Loucy (cell line): ENCODE measurements around the gene TUBB3.

Source experiments
- H2AFZ ChIP-seq: fragments of 200-600 bp; sonication (generic); 2 replicates; pipeline ENCODE4 v1.6.0; 2016; ENCODE audit warnings: antibody characterized with exemption, mild to moderate bottlenecking, low read length, moderate library complexity
- H3F3A ChIP-seq: fragments of 200-600 bp; 2 replicates; pipeline ENCODE4 v1.6.0; 2016; ENCODE audit warnings: antibody characterized with exemption, low read depth, mild to moderate bottlenecking
- H3K27me3 ChIP-seq: fragments of 200-600 bp; sonication (generic); 2 replicates; pipeline ENCODE4 v1.6.1; 2014; ENCODE audit warnings: low read length, mild to moderate bottlenecking; ENCODE audit not compliant: insufficient read depth, poor library complexity, severe bottlenecking
- H3K36me3 ChIP-seq: fragments of 200-600 bp; sonication (generic); 2 replicates; pipeline ENCODE4 v1.6.1; 2016; ENCODE audit warnings: low read length; ENCODE audit not compliant: insufficient read depth
- H3K4me1 ChIP-seq: fragments of 200-600 bp; sonication (generic); 2 replicates; pipeline ENCODE4 v1.5.1; 2014; ENCODE audit warnings: low read length, mild to moderate bottlenecking; ENCODE audit not compliant: insufficient read depth, poor library complexity, severe bottlenecking
- H3K4me2 ChIP-seq: fragments of 200-600 bp; sonication (generic); 2 replicates; pipeline ENCODE4 v1.6.0; 2014; ENCODE audit warnings: antibody characterized with exemption, low read length, low read depth, mild to moderate bottlenecking; ENCODE audit not compliant: poor library complexity, severe bottlenecking
- H3K4me3 ChIP-seq: fragments of 200-600 bp; sonication (generic); 2 replicates; pipeline ENCODE4 v1.5.1; 2014; ENCODE audit warnings: low read length, mild to moderate bottlenecking, mixed read lengths; ENCODE audit not compliant: poor library complexity, severe bottlenecking
- H3K79me2 ChIP-seq: fragments of 200-600 bp; sonication (generic); 2 replicates; pipeline ENCODE4 v1.6.1; 2014; ENCODE audit warnings: low read length; ENCODE audit not compliant: insufficient read depth
- H3K9ac ChIP-seq: fragments of 200-600 bp; sonication (generic); 2 replicates; pipeline ENCODE4 v1.6.0; 2014; ENCODE audit warnings: mild to moderate bottlenecking, low read depth, low read length, moderate library complexity; ENCODE audit not compliant: poor library complexity, severe bottlenecking
- H3K9me2 ChIP-seq: fragments of 200-600 bp; sonication (generic); replicated peaks from 2 replicates; pipeline ENCODE4 v1.6.1; 2016; ENCODE audit warnings: low read depth, low read length, mixed read lengths
- H3K9me3 ChIP-seq: fragments of 200-600 bp; sonication (generic); 2 replicates; pipeline ENCODE4 v1.6.1; 2014; ENCODE audit warnings: mild to moderate bottlenecking, antibody characterized with exemption, low read length, low read depth; ENCODE audit not compliant: insufficient read depth
- H4K20me1 ChIP-seq: fragments of 200-600 bp; sonication (generic); 2 replicates; pipeline ENCODE4 v1.6.0; 2014; ENCODE audit warnings: antibody characterized with exemption, low read length, mild to moderate bottlenecking; ENCODE audit not compliant: insufficient read depth, poor library complexity, severe bottlenecking
- EZH2phosphoT487 ChIP-seq: fragments of 200-600 bp; IDR thresholded peaks from 2 replicates; pipeline ENCODE4 v1.6.1; 2018; ENCODE audit warnings: antibody characterized with exemption, mild to moderate bottlenecking, moderate library complexity, borderline replicate concordance
- TF ChIP-seq, protein P1 (sequence below): fragments of 200-600 bp; sonication (generic); conservative IDR thresholded peaks from 2 replicates; pipeline ENCODE4 v1.5.1; 2014; ENCODE audit warnings: mild to moderate bottlenecking, antibody characterized with exemption, low read length

The TUBB3 gene

GRCh38 chr16:89921702-89922476 is 1.3 kb upstream of the TUBB3 start:
- Histone ChIP-seq H3K36me3 (no peaks in the 10 kb centered on the region), H3K27me3 (no peaks in the 10 kb centered on the region), H3K9ac (peak overlapping the region; percentile 73), H3K4me1 (peaks cover 40% of the 10 kb centered on the region), H2AFZ (no peak overlapping the region), H3K9me2 (no peaks in the 10 kb centered on the region), H3K79me2 (peaks cover 18% of the 10 kb centered on the region; the same call in 1 of the 2 replicates), H3K4me2 (peak overlapping the region; percentile 95), H3K9me3 (no peaks in the 10 kb centered on the region), H3K4me3 (peak overlapping the region; percentile 81), H3F3A (no peaks in the 10 kb centered on the region), H4K20me1 (no peaks in the 10 kb centered on the region)
- no peak for TF ChIP-seq EZH2phosphoT487
- TF ChIP-seq, protein P1, sequence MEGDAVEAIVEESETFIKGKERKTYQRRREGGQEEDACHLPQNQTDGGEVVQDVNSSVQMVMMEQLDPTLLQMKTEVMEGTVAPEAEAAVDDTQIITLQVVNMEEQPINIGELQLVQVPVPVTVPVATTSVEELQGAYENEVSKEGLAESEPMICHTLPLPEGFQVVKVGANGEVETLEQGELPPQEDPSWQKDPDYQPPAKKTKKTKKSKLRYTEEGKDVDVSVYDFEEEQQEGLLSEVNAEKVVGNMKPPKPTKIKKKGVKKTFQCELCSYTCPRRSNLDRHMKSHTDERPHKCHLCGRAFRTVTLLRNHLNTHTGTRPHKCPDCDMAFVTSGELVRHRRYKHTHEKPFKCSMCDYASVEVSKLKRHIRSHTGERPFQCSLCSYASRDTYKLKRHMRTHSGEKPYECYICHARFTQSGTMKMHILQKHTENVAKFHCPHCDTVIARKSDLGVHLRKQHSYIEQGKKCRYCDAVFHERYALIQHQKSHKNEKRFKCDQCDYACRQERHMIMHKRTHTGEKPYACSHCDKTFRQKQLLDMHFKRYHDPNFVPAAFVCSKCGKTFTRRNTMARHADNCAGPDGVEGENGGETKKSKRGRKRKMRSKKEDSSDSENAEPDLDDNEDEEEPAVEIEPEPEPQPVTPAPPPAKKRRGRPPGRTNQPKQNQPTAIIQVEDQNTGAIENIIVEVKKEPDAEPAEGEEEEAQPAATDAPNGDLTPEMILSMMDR, result no peak

GRCh38 chr16:89922477-89922883 is 662 bp upstream of the TUBB3 start:
- H3K4me1 ChIP-seq, result peaks cover 37% of the 10 kb centered on the region
- TF ChIP-seq, protein P1, result no peak
- TF ChIP-seq EZH2phosphoT487, result no peak
- peak overlapping the region; percentile 81 for H3K4me3 ChIP-seq
- H2AFZ ChIP-seq, result no peak overlapping the region
- H3K9me2 ChIP-seq, result no peaks in the 10 kb centered on the region
- peak overlapping the region; percentile 95 for H3K4me2 ChIP-seq
- no peaks in the 10 kb centered on the region for H4K20me1 ChIP-seq
- H3K79me2 ChIP-seq, result peaks cover 18% of the 10 kb centered on the region; the same call in 1 of the 2 replicates
- H3K27me3 ChIP-seq, result no peaks in the 10 kb centered on the region
- H3K9ac ChIP-seq, result peak overlapping the region; percentile 73
- no peaks in the 10 kb centered on the region for H3F3A ChIP-seq
- no peaks in the 10 kb centered on the region for H3K36me3 ChIP-seq
- H3K9me3 ChIP-seq, result no peaks in the 10 kb centered on the region

DNA sequence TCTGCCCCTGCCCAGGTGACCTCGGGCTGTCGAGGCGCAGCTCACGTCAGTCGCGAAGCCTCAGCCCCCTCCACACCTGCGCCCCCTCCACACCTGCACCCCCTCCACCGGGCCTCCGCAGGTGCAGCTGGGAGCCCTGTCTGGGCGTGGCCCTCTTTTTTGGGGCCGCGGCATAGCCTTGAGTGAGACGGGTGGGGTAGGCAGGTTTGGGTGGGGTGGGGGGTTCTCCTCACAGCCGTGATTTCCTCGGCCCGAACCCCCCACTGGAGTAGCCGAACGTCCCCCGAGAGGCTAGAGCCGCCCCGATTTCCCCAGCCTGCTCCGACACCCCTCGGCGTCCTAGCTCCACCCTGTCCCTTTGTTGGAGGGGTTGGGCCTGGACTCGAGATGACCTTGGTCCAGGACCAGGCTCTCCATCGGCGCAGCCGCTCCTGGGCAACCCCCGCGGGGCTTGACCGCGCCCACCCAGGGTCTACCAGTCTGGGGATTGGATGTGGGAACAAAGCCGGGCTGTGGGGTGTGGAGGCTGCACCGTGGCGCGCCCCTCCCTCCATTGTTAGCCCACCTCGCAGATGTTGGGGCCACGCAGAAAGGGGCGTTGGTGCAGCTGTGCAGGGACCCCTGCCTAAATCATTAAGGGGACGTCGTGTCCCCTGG is 626 bp downstream of the TUBB3 start:
- no peak overlapping the region for H3K9ac ChIP-seq
- no peaks in the 10 kb centered on the region for H3K36me3 ChIP-seq
- peaks cover 18% of the 10 kb centered on the region; the same call in 1 of the 2 replicates for H3K79me2 ChIP-seq
- H3K4me2 ChIP-seq, result no peak overlapping the region
- H3K9me3 ChIP-seq, result no peaks in the 10 kb centered on the region
- peaks cover 30% of the 10 kb centered on the region for H3K4me1 ChIP-seq
- no peaks in the 10 kb centered on the region for H4K20me1 ChIP-seq
- H3K4me3 ChIP-seq, result no peak overlapping the region
- H3F3A ChIP-seq, result no peaks in the 10 kb centered on the region
- TF ChIP-seq EZH2phosphoT487, result no peak
- TF ChIP-seq, protein P1, result no peak
- H2AFZ ChIP-seq, result no peak overlapping the region
- H3K27me3 ChIP-seq, result no peaks in the 10 kb centered on the region
- H3K9me2 ChIP-seq, result no peaks in the 10 kb centered on the region
